HepG2 (cell line): Measurements from ENCODE around the gene TNIP1. TPM values are rescaled to one million over a fixed set of nuclear protein-coding genes. Genes with fewer than 3 reads are reported as not detected.

Experiments used
- ATAC-seq: fragments of 200-7000 bp; cut with Tn5 transposase; 3 replicates; pipeline ENCODE4 v1.9.1; 2020; ENCODE audit warnings: mild to moderate bottlenecking, moderate library complexity
- BruUV-seq: library from RNA; stranded (reverse); fragments of 400-500 nt; replicated peaks from 2 replicates; lab custom pipeline; 2021; lab: Mats Ljungman, UMichigan
- CTCF ChIA-PET: fragments of 300-600 bp; formaldehyde crosslinking; extraction: SDS; loops from one replicate; lab custom pipeline; 2021; ENCODE audit warnings: low total read pairs, inconsistent platforms, low intra/inter-chr PET ratio; lab: Yijun Ruan, JAX
- POLR2A ChIA-PET: fragments of 350-600 bp; sonication (Branson Sonifier 250); formaldehyde crosslinking; loops from one replicate; lab custom pipeline; 2020; ENCODE audit warnings: antibody characterized with exemption, inconsistent platforms; lab: Yijun Ruan, JAX
- DNase-seq: peaks from one replicate; pipeline ENCODE4 v3.0.0-alpha.2; 2015; ENCODE audit warnings: low spot score
- FAIRE-seq: peaks from 3 replicates; lab custom pipeline; 2011; peaks lifted over from hg19 to GRCh38; lab: Jason Lieb, UNC
- H2AFZ ChIP-seq: one replicate; pipeline ENCODE4 v1.6.1; 2011; ENCODE audit warnings: low read length, inconsistent platforms
- H3K27ac ChIP-seq: fragments of 300-600 bp; 3 replicates; pipeline ENCODE4 v1.8.0; 2011; ENCODE audit warnings: mixed run types, mild to moderate bottlenecking, mixed read lengths, low read length, inconsistent platforms; ENCODE audit not compliant: insufficient read depth; ENCODE audit errors: extremely low read length
- H3K27me3 ChIP-seq, 2 experiments: fragments of 200-600 bp in 1 of 2; 2 replicates in 1 of 2; 3 replicates in 1 of 2; pipeline versions ENCODE4 v1.6.0 to v1.8.0; 2011; ENCODE audit warnings: low read length in 2 of 2, mild to moderate bottlenecking in 2 of 2, moderate library complexity in 2 of 2, inconsistent platforms in 1 of 2; ENCODE audit not compliant: insufficient read depth in 2 of 2, control insufficient read depth in 1 of 2
- H3K36me3 ChIP-seq, 2 experiments: fragments of 200-600 bp in 1 of 2; replicated peaks in 1 of 2; 2 replicates in 1 of 2; 3 replicates in 1 of 2; pipeline versions ENCODE4 v1.5.1 to v1.8.0; 2011; ENCODE audit warnings: low read length in 2 of 2, inconsistent platforms in 1 of 2; ENCODE audit not compliant: insufficient read depth in 2 of 2, control insufficient read depth in 1 of 2
- H3K4me1 ChIP-seq: 2 replicates; pipeline ENCODE4 v1.5.1; 2012; ENCODE audit warnings: low read length, inconsistent platforms; ENCODE audit not compliant: insufficient read depth
- H3K4me2 ChIP-seq: 2 replicates; pipeline ENCODE4 v1.6.0; 2011; ENCODE audit warnings: low read depth, low read length, inconsistent platforms
- H3K4me3 ChIP-seq, 3 experiments: fragments of 200-600 bp in 1 of 3; sonication (generic), shearing (Covaris generic) in 1 of 3; replicated peaks in 1 of 3; 2 replicates each; pipeline ENCODE4 v1.5.1; 2011 to 2016; ENCODE audit warnings: low read length in 3 of 3, inconsistent platforms in 2 of 3, low read depth in 2 of 3, mild to moderate bottlenecking in 2 of 3, control low read depth in 1 of 3, mixed read lengths in 1 of 3; ENCODE audit not compliant: insufficient read depth in 1 of 3
- H3K79me2 ChIP-seq: one replicate; pipeline ENCODE4 v1.6.1; 2011; ENCODE audit warnings: low read length, inconsistent platforms; ENCODE audit not compliant: insufficient read depth
- H3K9ac ChIP-seq: 2 replicates; pipeline ENCODE4 v1.6.0; 2011; ENCODE audit warnings: mild to moderate bottlenecking, low read depth, low read length, inconsistent platforms; ENCODE audit not compliant: insufficient read depth
- H3K9me3 ChIP-seq: 2 replicates; pipeline ENCODE4 v1.5.1; 2012; ENCODE audit warnings: mild to moderate bottlenecking, low read length
- H4K20me1 ChIP-seq: 2 replicates; pipeline ENCODE4 v1.6.0; 2011; ENCODE audit warnings: inconsistent platforms, mild to moderate bottlenecking, low read length, moderate library complexity; ENCODE audit not compliant: insufficient read depth
- FOXC1 ChIP-seq: sonication (generic); formaldehyde crosslinking; IDR thresholded peaks from 2 replicates; pipeline ENCODE4 v1.8.0; 2022; ENCODE audit warnings: mild to moderate bottlenecking, missing genetic modification reagents, borderline replicate concordance
- PAF1 ChIP-seq: IDR thresholded peaks from 2 replicates; pipeline ENCODE4 v1.6.1; 2016; ENCODE audit warnings: missing genetic modification reagents, missing compliant biosample characterization
- PATZ1 ChIP-seq: sonication (generic); formaldehyde crosslinking; IDR thresholded peaks from 2 replicates; pipeline ENCODE4 v1.4.0; 2020; ENCODE audit warnings: missing genetic modification reagents
- PHF20 ChIP-seq: sonication (generic); formaldehyde crosslinking; IDR thresholded peaks from 2 replicates; pipeline ENCODE4 v1.5.0; 2020; ENCODE audit warnings: mild to moderate bottlenecking, missing genetic modification reagents
- POLR2A ChIP-seq, 2 experiments: IDR thresholded peaks; 2 replicates each; pipeline ENCODE4 v1.6.1; 2011; ENCODE audit warnings: low read depth in 2 of 2, low read length in 2 of 2, mild to moderate bottlenecking in 1 of 2, moderate library complexity in 1 of 2; ENCODE audit not compliant: insufficient read depth in 1 of 2
- RERE ChIP-seq: IDR thresholded peaks from 2 replicates; pipeline ENCODE4 v1.6.1; 2016; ENCODE audit warnings: low read depth, missing genetic modification reagents, missing compliant biosample characterization
- SOX6 ChIP-seq, 2 experiments: fragments of 450-650 bp in 1 of 2; sonication (generic) in 1 of 2; formaldehyde crosslinking in 1 of 2; IDR thresholded peaks; 2 replicates each; pipeline versions ENCODE4 v1.4.0 to v1.6.1; 2017 to 2020; ENCODE audit warnings: antibody characterized with exemption in 1 of 2, mild to moderate bottlenecking in 1 of 2, missing genetic modification reagents in 1 of 2
- TFE3 ChIP-seq: IDR thresholded peaks from 2 replicates; pipeline ENCODE4 v1.6.1; 2016
- ZNF761 ChIP-seq: sonication (generic); formaldehyde crosslinking; conservative IDR thresholded peaks from 2 replicates; pipeline ENCODE4 v1.4.0; 2020; ENCODE audit warnings: mild to moderate bottlenecking, missing genetic modification reagents
- WGBS: methylation state at CpG from one replicate; pipeline ENCODE4 v1.1.6; 2017; ENCODE audit warnings: low lambda C conversion rate; 5-methylcytosine and 5-hydroxymethylcytosine counted together
- in situ Hi-C: cut with HindIII; loops from 2 replicates; pipeline ENCODE4 v1.10.0; 2017; ENCODE audit warnings: low pct_unique_long_range_greater_than_20kb; ENCODE audit not compliant: extremely low pct_ligation_motif_present
- intact Hi-C: fragments of 100-400 bp; cut with micrococcal nuclease; formaldehyde crosslinking; loops from one replicate; pipeline ENCODE4 v1.10.0; 2022; ENCODE audit not compliant: unreplicated experiment
- polyA plus RNA-seq, 8 experiments: library from polyadenylated mRNA; depleted of rRNA in 3 of 8; stranded (reverse) in 7 of 8; unstranded in 1 of 8; fragments of >200 nt; fragmentation: Illumina TruSeq in 4 of 8; extraction: Trizol in 4 of 8; gene quantifications; 2 replicates each; pipeline versions ENCODE4 v1.2.1 to v1.2.3, GENCODE V29; 2011 to 2016; ENCODE audit warnings: low read depth in 4 of 8, missing spikeins in 1 of 8, mixed read lengths in 1 of 8; ENCODE audit not compliant: insufficient read depth in 1 of 8
- total RNA-seq, 5 experiments: library from RNA; depleted of rRNA; stranded (reverse); fragments of >200 nt; fragmentation: Illumina TruSeq; extraction: Trizol; gene quantifications; 2 replicates each; pipeline ENCODE4 v1.2.3, GENCODE V29; 2016; ENCODE audit warnings: low read depth in 1 of 5

The TNIP1 gene
- total and polyA plus RNA-seq, 2 of the 13 experiments (the other 11 are each of a cell fraction or from before 2014, with no cell fraction given): 26.2 to 45.9 TPM

- WGBS: 25% methylated on average over 5 of the region's 5 CpGs
- H3K27ac ChIP-seq: no peak overlapping the region
- H3K27me3 ChIP-seq: no peaks in the 10 kb centered on the region; a peak in 1 of 5 replicates
- H3K9me3 ChIP-seq: no peaks in the 10 kb centered on the region
- ChIA-PET POLR2A (interaction anchor here (2.4 kb wide), 1 partner anchor 14 kb away, joined by 10 read pairs; the partner anchor contains the start of gene TNIP1), CTCF (no interaction called here)
- ATAC-seq (peak; percentile 11), FAIRE-seq (no peak), DNase-seq (no peak)
- H4K20me1 ChIP-seq: no peaks in the 10 kb centered on the region
- intact Hi-C loops: no loop called here
- no peaks in the 10 kb centered on the region for H3K36me3 ChIP-seq
- no peak overlapping the region for H2AFZ ChIP-seq
- BruUV-seq: no TSS peak
- H3K4me1 ChIP-seq: peaks cover 49% of the 10 kb centered on the region
- no peaks in the 10 kb centered on the region for H3K79me2 ChIP-seq
- in situ Hi-C loops: no loop called here
- H3K4me3 ChIP-seq: no peak overlapping the region; a peak in 1 of 6 replicates
- no peak for TF ChIP-seq TFE3 (CRISPR knock-in tag)
- TF ChIP-seq PATZ1 (CRISPR knock-in tag): peak; percentile 41
- no peak for TF ChIP-seq SOX6 (IDR thresholded peaks at IDR 0.05)
- peak; percentile 32 for TF ChIP-seq SOX6 (CRISPR knock-in tag; IDR thresholded peaks at IDR 0.05)
- TF ChIP-seq PAF1 (CRISPR knock-in tag): 0 out of 2 replicates have a peak, but pooled peaks have one; percentile 10
- no peak for TF ChIP-seq RERE (CRISPR knock-in tag)
- TF ChIP-seq ZNF761 (CRISPR knock-in tag): no peak
- 0 out of 4 replicates have a peak, but pooled peaks of 1 of the 2 experiments have one; percentile 24 for TF ChIP-seq POLR2A (IDR thresholded peaks at IDR 0.05; ENCODE audit: insufficient read depth in 1 of 2, low read depth in 2 of 2, low read length in 2 of 2)
- 0 out of 2 replicates have a peak, but pooled peaks have one; percentile 36 for TF ChIP-seq PHF20 (CRISPR knock-in tag)
- 0 out of 2 replicates have a peak, but pooled peaks have one; percentile 15 for TF ChIP-seq FOXC1 (CRISPR knock-in tag)
- peak overlapping the region; percentile 58 for H3K4me2 ChIP-seq
- H3K9ac ChIP-seq: no peak overlapping the region
These were observed 14.6 kb upstream of the TNIP1 start for GRCh38 chr5:151095341-151096000.
